ENCODE data around the gene S100A2. TPM values are rescaled to one million over a fixed set of nuclear protein-coding genes. Genes with fewer than 3 reads are reported as not detected.

Gene S100A2
- polyA plus RNA-seq, 1 donor from 2014 or later, result not detected

DNA sequence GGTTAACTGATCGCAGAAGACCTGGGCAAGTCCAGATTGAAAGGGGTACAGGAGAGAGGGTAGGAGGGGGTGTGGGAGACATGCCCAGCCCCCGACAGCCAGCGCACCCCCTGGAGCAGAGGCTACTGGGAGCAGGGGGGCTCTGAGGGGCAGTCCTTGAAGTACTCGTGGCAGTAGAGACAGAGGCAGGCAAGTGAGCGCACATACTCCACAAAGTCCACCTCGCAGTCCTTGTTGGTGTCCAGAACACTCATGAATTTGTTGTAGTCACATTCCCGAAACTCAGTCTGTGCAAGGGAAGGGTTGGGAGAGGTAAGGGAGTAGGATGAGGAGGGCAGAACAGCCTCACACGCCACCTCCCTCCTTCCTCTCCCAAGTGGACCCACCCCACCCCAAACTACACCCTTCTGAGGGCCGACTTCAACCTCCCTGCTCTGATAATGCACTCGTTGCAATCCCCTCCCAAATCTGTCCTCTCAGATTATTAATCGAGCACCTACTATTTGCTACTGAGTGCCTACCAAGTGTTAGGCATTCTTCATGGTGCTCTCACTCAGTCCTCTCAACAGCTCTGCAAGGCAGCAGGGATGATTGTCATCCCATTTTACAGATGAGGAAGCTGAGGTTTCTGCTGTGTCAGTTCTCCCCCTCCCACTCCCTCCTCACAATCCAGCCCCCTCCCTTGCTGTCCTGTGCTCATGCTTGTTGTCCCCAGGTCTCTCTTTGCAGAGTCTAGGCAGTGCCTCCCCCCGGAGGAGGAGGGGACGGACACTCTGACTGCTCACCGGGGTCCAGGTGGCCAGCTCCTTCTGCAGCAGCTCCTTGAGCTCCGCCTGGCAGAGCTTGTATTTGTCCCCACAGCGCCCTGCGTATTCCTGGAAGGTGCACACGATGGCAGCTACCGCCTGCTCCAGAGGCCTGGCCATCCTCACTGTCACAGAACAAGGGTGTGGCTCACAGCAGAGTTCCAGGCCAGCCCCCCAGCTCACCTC, 17.8 kb downstream of the S100A2 start:
- Mint-ChIP-seq H3K4me1 (peaks cover 12 to 28% (median 26%) of the 10 kb centered on the region in 3 donors), H3K36me3 (peaks cover 12% of the 10 kb centered on the region), H3K4me3 (peak overlapping the region in 1 of 4 donors; percentile 54), H3K27me3 (peaks cover 3% of the 10 kb centered on the region), H3K9me3 (no peaks in the 10 kb centered on the region), H3K27ac (peak overlapping the region in 1 of 3 donors; percentile 25)

DNA sequence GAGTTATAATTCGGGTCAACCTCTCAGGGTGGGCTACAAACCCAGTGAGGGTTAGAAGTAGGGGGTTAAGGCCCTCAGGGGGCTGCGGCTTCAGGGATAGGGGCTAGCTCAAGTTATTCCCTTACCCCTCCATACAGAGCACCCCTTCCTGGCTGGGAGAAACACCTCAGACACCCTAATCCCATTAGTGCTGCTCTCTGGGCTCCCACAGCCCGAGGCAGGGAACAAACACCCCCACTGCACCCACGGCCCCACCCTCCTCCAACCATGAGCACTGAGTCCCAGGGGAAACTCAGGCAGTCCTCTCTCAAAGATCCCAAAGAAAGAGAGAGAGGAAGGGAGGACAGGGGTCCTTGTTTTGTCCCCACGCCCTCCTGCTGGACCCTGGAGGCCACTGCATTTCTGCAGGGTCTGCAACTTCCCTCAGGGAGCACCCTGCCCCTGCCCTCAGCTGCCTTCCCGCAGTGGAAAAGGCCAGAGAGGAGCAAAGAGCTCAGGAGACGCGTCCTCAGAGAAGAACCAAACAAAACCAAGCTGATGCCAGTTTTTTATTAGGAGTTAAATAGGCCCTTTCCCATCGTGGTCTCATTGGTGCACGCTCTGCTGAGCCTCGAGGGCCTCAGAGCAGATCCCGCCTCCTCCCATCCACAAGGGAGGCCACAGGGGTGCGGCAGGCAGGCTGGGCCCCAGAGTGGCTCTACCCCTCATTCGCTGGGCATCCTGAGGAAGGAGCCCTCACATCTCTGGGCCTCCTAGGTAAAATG, 18.7 kb downstream of the S100A2 start:
- Mint-ChIP-seq H3K4me3 (peak overlapping the region in 1 of 4 donors; percentile 41), H3K36me3 (peaks cover 12% of the 10 kb centered on the region), H3K27me3 (peaks cover 3% of the 10 kb centered on the region)

GRCh38 chr1:153546371-153546770, 19.3 kb downstream of the S100A2 start:
- H3K9me3 Mint-ChIP-seq, result no peaks in the 10 kb centered on the region

More for the DNA sequence above, 18.7 kb downstream of the S100A2 start:
- peaks cover 16 to 32% (median 27%) of the 10 kb centered on the region in 3 donors for H3K4me1 Mint-ChIP-seq
- peak overlapping the region in 1 of 3 donors; percentile 25 for H3K27ac Mint-ChIP-seq
- H3K9me3 Mint-ChIP-seq, result no peaks in the 10 kb centered on the region

DNA sequence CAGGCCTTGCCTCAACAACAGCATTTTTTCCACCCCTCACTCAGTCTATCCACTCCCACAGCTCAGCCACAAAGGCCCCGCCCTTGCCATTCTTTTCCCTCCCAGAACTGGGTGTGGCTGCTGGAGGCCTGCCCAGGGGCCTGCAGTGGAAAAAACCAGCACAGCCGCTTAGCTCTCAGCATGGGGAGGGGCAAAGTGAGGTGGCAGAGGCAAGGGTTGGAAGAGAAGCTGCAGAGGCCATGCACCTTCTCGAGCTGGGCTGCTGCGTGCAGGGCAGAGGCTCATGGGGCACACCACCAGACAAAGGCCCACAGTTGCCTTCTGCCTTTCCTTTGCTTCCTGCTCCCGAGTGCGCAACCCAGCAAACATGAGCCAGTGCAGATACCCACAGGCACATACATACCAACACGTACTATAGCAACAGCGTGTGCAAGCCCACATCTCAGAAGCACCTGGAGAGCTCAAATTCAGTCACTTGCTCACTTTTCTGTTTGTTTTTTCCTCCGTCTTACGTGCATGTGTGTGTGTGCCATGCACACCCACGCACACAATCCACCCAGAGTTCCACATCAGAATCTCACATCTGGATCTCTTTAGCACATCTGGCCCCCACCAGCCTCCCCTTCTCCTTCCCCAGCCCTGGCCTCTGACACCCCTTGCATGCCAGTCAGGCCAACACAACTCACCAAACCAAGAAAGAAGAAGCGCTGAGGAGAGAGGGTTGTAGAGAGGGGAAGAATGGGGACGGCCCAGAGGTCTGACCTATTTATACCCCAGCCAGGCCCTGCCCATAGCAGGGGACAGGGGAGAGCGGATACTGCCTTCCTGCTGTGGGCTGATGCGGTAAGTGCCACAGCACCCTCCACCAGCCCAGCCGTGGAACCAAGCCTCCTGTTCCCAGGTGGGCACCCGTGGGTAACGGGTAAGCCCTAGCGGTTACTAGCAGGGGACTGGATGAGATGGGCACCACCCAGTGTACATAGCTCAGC, 20.3 kb downstream of the S100A2 start, which contains the start of gene S100A4:
Gene S100A4 (minus strand): TSS at position 740 of the 989 bp plus-strand sequence. CDS start 1,012 bp downstream, outside the sequence.
- Mint-ChIP-seq H3K4me1 (peaks cover 27 to 48% (median 40%) of the 10 kb centered on the region in 3 donors), H3K36me3 (peaks cover 12% of the 10 kb centered on the region), H3K4me3 (peak within 1 kb of the TSS; percentile 92 to 99 (median 95)), H3K27ac (peak within 1 kb of the TSS; percentile 77 to 96 (median 95)), H3K27me3 (peaks cover 3% of the 10 kb centered on the region), H3K9me3 (no peaks in the 10 kb centered on the region)

More at GRCh38 chr1:153546371-153546770, 19.3 kb downstream of the S100A2 start:
- H3K36me3 Mint-ChIP-seq, result peaks cover 12% of the 10 kb centered on the region
- H3K4me3 Mint-ChIP-seq, result peak overlapping the region in 2 of 4 donors; percentile 95 to 99
- peaks cover 21 to 38% (median 33%) of the 10 kb centered on the region in 3 donors for H3K4me1 Mint-ChIP-seq
- H3K27me3 Mint-ChIP-seq, result peaks cover 3% of the 10 kb centered on the region
- H3K27ac Mint-ChIP-seq, result peak overlapping the region in 2 of 3 donors; percentile 77 to 96

- peaks cover 12% of the 10 kb centered on the region for H3K36me3 Mint-ChIP-seq
- H3K9me3 Mint-ChIP-seq, result no peaks in the 10 kb centered on the region
- H3K27me3 Mint-ChIP-seq, result no peaks in the 10 kb centered on the region
- H3K4me1 Mint-ChIP-seq, result peaks cover 33 to 49% (median 45%) of the 10 kb centered on the region in 3 donors
- H3K27ac Mint-ChIP-seq, result peak overlapping the region; percentile 77 to 96 (median 95)
- peak overlapping the region; percentile 92 to 99 (median 95) for H3K4me3 Mint-ChIP-seq
These were observed 21.1 kb downstream of the S100A2 start for GRCh38 chr1:153544453-153545066.

DNA sequence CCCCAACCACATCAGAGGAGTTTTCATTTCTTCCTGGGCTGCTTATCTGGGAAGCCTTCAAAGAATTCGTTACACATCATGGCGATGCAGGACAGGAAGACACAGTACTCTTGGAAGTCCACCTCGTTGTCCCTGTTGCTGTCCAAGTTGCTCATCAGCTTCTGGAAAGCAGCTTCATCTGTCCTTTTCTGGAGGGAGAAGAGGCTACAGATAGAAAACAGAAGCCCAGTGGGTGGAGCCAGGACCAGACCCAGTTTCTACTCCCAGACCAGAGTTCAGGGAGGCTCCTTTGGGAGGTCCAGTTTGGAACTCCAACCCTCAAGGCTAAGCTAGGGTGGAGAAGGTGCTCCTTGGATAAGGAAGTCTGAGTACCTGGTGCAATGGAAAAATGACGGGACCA, 21.9 kb downstream of the S100A2 start:
- H3K4me1 Mint-ChIP-seq, result peaks cover 36 to 49% (median 43%) of the 10 kb centered on the region in 3 donors
- no peaks in the 10 kb centered on the region for H3K9me3 Mint-ChIP-seq
- peaks cover 12% of the 10 kb centered on the region for H3K36me3 Mint-ChIP-seq
- H3K27me3 Mint-ChIP-seq, result no peaks in the 10 kb centered on the region
- H3K4me3 Mint-ChIP-seq, result peak overlapping the region in 2 of 4 donors; percentile 19 to 79
- H3K27ac Mint-ChIP-seq, result no peak overlapping the region

GRCh38 chr1:153542956-153543711, 22.5 kb downstream of the S100A2 start:
- Mint-ChIP-seq H3K4me3 (peak overlapping the region in 3 of 4 donors; percentile 19 to 81 (median 79)), H3K9me3 (no peaks in the 10 kb centered on the region), H3K4me1 (peaks cover 36 to 45% (median 43%) of the 10 kb centered on the region in 3 donors), H3K27ac (peak overlapping the region; percentile 49 to 58 (median 49)), H3K36me3 (peaks cover 12% of the 10 kb centered on the region), H3K27me3 (no peaks in the 10 kb centered on the region)

GRCh38 chr1:153541641-153542590, 23.7 kb downstream of the S100A2 start:
- Mint-ChIP-seq H3K36me3 (peaks cover 12% of the 10 kb centered on the region), H3K27ac (peak overlapping the region; percentile 49 to 73 (median 58)), H3K4me1 (peaks cover 36 to 47% (median 43%) of the 10 kb centered on the region in 3 donors), H3K9me3 (no peaks in the 10 kb centered on the region), H3K4me3 (peak overlapping the region in 2 of 4 donors; percentile 45 to 63), H3K27me3 (no peaks in the 10 kb centered on the region)

DNA sequence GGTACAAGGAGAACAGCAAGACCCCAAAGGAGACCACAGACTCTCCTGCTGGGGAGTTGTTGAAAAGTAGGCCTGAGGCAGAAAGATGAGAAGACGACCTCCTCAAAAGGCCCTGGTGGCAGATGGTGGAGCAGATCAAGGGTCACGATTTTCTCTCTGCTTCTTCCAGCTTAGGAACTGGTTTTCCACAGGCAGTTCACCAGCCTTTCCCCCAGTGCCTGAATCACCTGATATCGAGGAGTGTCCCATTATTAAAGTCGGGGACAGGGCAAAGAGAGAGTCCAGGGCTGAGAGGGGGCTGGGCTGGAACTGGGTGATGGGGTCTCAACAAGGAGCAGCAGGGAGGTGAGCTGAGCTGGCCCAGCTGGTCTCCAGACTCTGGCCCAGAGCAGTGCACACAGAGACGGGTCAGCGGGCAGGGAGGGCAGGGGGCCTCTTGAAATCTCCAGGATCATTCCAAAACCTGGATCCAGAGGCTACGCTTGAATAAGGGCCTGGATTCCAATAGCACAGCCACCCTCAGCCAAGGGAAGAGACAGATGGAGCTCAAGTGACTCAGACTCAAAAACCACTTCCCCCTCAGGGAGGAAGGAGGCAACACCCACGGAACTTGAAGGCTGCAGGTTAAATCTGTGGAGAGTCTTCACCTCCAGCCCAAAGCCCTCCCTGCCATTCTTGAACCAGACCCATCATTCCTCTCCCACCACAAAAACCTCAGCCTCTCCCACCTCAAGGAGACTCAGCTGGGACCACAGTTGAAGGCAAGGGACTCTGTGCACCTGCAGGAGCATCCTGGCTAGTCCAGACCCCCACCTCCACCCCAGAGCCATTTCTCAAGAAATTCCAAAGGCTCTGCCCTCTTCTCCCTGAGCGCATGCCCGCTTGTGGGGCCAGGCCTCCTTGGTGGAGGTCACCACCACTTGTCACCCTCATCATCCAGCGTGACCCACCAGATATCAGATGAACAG, 25.0 kb downstream of the S100A2 start, which contains the start of gene S100A5:
Gene S100A5 (minus strand): TSS at position 541 of the 968 bp plus-strand sequence. CDS start 743 bp downstream, outside the sequence.
- no peaks in the 10 kb centered on the region for H3K27me3 Mint-ChIP-seq
- H3K27ac Mint-ChIP-seq, result peak within 1 kb of the TSS; percentile 29 to 86 (median 85)
- peak within 1 kb of the TSS; percentile 55 to 91 (median 72) for H3K4me3 Mint-ChIP-seq
- peaks cover 12% of the 10 kb centered on the region for H3K36me3 Mint-ChIP-seq
- H3K4me1 Mint-ChIP-seq, result peaks cover 40 to 52% (median 45%) of the 10 kb centered on the region in 3 donors
- no peaks in the 10 kb centered on the region for H3K9me3 Mint-ChIP-seq

GRCh38 chr1:153539395-153540093, 26.1 kb downstream of the S100A2 start:
- H3K36me3 Mint-ChIP-seq, result peaks cover 9% of the 10 kb centered on the region
- H3K27ac Mint-ChIP-seq, result peak overlapping the region; percentile 18 to 80 (median 64)
- no peaks in the 10 kb centered on the region for H3K27me3 Mint-ChIP-seq
- H3K4me1 Mint-ChIP-seq, result peaks cover 34 to 43% (median 42%) of the 10 kb centered on the region in 3 donors
- peak overlapping the region; percentile 12 to 91 (median 68) for H3K4me3 Mint-ChIP-seq
- H3K9me3 Mint-ChIP-seq, result no peaks in the 10 kb centered on the region

Data from IgD-negative memory B cell (primary cell).